Measurements from ENCODE around the gene NCAPD2.

Gene NCAPD2

DNA sequence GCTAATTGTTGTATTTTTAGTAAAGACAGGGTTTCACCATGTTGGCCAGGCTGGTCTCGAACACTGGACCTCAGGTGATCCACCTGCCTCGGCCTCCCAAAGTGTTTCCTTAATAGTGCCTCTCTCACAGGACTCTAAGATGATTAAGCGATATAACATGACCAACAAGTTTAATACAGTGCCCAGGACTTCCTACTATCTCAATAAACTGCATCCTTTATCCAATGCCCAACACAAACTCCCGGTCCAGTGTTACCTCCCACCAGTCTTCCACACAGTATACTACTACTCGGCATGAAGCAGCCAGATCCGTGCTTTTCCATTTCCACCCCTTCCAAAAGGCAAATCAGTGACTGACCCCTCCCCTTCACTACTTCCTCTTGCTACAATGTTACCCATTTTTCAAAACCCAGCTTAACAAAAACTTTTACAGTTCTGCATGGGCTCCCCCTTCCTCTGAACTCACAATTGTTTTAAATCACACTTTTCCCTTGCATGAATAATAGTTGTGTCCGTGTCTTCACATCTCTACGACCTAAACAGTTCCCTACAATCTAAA, 73.3 kb downstream of the NCAPD2 start:
- peak in 1 of 2 experiments; percentile 29 for DNase-seq (ENCODE audit: low read depth in 1 of 2, low spot score in 1 of 2)
- TF ChIP-seq SPI1 (IDR thresholded peaks at IDR 0.05; ENCODE audit: borderline replicate concordance, low read depth): no peak
- no peak for TF ChIP-seq GABPA (IDR thresholded peaks at IDR 0.05; ENCODE audit: low read depth)
- no peak for TF ChIP-seq POLR2AphosphoS5 (IDR thresholded peaks at IDR 0.05; ENCODE audit: low read depth)
- TF ChIP-seq, protein P1, sequence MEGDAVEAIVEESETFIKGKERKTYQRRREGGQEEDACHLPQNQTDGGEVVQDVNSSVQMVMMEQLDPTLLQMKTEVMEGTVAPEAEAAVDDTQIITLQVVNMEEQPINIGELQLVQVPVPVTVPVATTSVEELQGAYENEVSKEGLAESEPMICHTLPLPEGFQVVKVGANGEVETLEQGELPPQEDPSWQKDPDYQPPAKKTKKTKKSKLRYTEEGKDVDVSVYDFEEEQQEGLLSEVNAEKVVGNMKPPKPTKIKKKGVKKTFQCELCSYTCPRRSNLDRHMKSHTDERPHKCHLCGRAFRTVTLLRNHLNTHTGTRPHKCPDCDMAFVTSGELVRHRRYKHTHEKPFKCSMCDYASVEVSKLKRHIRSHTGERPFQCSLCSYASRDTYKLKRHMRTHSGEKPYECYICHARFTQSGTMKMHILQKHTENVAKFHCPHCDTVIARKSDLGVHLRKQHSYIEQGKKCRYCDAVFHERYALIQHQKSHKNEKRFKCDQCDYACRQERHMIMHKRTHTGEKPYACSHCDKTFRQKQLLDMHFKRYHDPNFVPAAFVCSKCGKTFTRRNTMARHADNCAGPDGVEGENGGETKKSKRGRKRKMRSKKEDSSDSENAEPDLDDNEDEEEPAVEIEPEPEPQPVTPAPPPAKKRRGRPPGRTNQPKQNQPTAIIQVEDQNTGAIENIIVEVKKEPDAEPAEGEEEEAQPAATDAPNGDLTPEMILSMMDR (IDR thresholded peaks at IDR 0.05; ENCODE audit: insufficient read depth, low read length): no peak
- no peaks in the 10 kb centered on the region for H3K27me3 ChIP-seq (ENCODE audit: insufficient read depth, poor library complexity, severe bottlenecking)
- peak overlapping the region; percentile 95 for H3K4me3 ChIP-seq (replicated peaks; ENCODE audit: insufficient read depth, low read length)
- H3K27ac ChIP-seq (replicated peaks): peak overlapping the region; percentile 76

DNA sequence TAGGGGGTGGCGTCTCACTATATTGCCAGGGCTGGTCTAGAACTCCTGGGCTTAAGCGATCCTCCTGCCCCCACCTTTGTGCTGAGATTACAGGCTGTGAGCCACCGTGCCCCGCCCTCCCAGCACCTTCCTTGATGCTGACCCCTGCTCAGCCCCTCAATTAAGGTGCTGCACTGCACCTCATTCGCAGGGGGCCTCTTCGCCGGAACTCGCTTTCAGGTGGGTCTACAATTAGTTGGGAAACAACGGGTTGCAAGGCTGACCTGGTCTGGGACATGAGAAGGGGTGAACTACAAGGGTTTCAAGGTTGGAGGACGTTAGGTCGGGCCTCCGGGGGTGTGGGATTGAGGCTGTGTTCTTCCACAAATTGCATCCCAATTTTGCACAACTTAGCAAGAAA, 75.4 kb downstream of the NCAPD2 start:
- DNase-seq (ENCODE audit: low read depth in 1 of 2, low spot score in 1 of 2): no peak
- H3K27me3 ChIP-seq (ENCODE audit: insufficient read depth, poor library complexity, severe bottlenecking): no peaks in the 10 kb centered on the region
- TF ChIP-seq POLR2AphosphoS5 (IDR thresholded peaks at IDR 0.05; ENCODE audit: low read depth) (no peak), SPI1 (IDR thresholded peaks at IDR 0.05; ENCODE audit: borderline replicate concordance, low read depth) (no peak)
- TF ChIP-seq, protein P2, sequence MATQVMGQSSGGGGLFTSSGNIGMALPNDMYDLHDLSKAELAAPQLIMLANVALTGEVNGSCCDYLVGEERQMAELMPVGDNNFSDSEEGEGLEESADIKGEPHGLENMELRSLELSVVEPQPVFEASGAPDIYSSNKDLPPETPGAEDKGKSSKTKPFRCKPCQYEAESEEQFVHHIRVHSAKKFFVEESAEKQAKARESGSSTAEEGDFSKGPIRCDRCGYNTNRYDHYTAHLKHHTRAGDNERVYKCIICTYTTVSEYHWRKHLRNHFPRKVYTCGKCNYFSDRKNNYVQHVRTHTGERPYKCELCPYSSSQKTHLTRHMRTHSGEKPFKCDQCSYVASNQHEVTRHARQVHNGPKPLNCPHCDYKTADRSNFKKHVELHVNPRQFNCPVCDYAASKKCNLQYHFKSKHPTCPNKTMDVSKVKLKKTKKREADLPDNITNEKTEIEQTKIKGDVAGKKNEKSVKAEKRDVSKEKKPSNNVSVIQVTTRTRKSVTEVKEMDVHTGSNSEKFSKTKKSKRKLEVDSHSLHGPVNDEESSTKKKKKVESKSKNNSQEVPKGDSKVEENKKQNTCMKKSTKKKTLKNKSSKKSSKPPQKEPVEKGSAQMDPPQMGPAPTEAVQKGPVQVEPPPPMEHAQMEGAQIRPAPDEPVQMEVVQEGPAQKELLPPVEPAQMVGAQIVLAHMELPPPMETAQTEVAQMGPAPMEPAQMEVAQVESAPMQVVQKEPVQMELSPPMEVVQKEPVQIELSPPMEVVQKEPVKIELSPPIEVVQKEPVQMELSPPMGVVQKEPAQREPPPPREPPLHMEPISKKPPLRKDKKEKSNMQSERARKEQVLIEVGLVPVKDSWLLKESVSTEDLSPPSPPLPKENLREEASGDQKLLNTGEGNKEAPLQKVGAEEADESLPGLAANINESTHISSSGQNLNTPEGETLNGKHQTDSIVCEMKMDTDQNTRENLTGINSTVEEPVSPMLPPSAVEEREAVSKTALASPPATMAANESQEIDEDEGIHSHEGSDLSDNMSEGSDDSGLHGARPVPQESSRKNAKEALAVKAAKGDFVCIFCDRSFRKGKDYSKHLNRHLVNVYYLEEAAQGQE (IDR thresholded peaks at IDR 0.05; ENCODE audit: insufficient replicate concordance, low read depth): no peak
- TF ChIP-seq, protein P1 (IDR thresholded peaks at IDR 0.05; ENCODE audit: insufficient read depth, low read length): no peak
- H3K27ac ChIP-seq (replicated peaks): no peak overlapping the region; the same call in 1 of the 2 replicates
- H3K4me3 ChIP-seq (replicated peaks; ENCODE audit: insufficient read depth, low read length): no peak overlapping the region

DNA sequence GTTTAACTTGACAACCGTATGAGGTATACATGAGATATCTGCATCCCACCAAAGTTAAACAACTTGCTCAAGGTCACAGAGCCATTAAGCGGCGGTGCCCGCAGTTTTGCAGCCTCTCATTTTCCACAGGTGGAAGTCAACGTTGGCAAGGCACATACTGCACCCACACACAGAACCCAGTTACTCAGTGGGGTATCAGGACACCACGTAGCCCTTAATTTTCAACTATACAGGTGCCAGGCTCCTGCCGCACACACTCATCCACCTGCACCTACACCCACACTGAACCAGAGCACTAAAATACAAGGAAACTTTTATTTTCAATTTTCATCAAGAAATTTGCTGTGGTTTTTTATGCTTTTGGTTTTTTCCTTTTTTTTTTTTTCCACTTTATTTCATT, 75.9 kb downstream of the NCAPD2 start:
- H3K27ac ChIP-seq (replicated peaks): no peak overlapping the region
- TF ChIP-seq GABPA (IDR thresholded peaks at IDR 0.05; ENCODE audit: low read depth) (no peak), SPI1 (IDR thresholded peaks at IDR 0.05; ENCODE audit: borderline replicate concordance, low read depth) (no peak), POLR2AphosphoS5 (IDR thresholded peaks at IDR 0.05; ENCODE audit: low read depth) (no peak)
- TF ChIP-seq, protein P1 (IDR thresholded peaks at IDR 0.05; ENCODE audit: insufficient read depth, low read length): no peak
- TF ChIP-seq, protein P2 (IDR thresholded peaks at IDR 0.05; ENCODE audit: insufficient replicate concordance, low read depth): no peak
- no peak for DNase-seq (ENCODE audit: low read depth in 1 of 2, low spot score in 1 of 2)
- H3K4me3 ChIP-seq (replicated peaks; ENCODE audit: insufficient read depth, low read length): no peak overlapping the region
- no peaks in the 10 kb centered on the region for H3K27me3 ChIP-seq (ENCODE audit: insufficient read depth, poor library complexity, severe bottlenecking)

Measured in HL-60 (cell line).